Measurements from ENCODE around the gene ERMN. TPM values are rescaled to one million over a fixed set of nuclear protein-coding genes. Genes with fewer than 3 reads are reported as not detected.

ERMN gene
- total and polyA plus RNA-seq, 4 donors = 0.51 to 1.6 (median 0.62) TPM

GRCh38 chr2:157324331-157324843 is 1.2 kb downstream of the ERMN start:
- no peak overlapping the region for H3K27ac ChIP-seq (ENCODE audit: low read depth in 1 of 2, low read length in 1 of 2)
- no peak for DNase-seq
- no peaks in the 10 kb centered on the region for H3K36me3 ChIP-seq (ENCODE audit: control insufficient read depth in 4 of 4, insufficient read depth in 4 of 4, low read length in 4 of 4)
- H3K9me3 ChIP-seq (ENCODE audit: control insufficient read depth in 4 of 4, insufficient read depth in 3 of 4, low read length in 3 of 4) = no peaks in the 10 kb centered on the region
- peaks cover 0 to 3% (median 0%) of the 10 kb centered on the region in 3 donors for H3K27me3 ChIP-seq (ENCODE audit: control insufficient read depth in 3 of 3, insufficient read depth in 3 of 3, low read length in 2 of 3)
- H3K9ac ChIP-seq (ENCODE audit: insufficient read depth in 1 of 2, low read length in 2 of 2) = no peak overlapping the region
- peaks cover 0 to 11% (median under 1%) of the 10 kb centered on the region in 5 donors for H3K4me1 ChIP-seq (ENCODE audit: control insufficient read depth in 5 of 5, insufficient read depth in 5 of 5, low read length in 5 of 5)
- ATAC-seq (ENCODE audit: insufficient read depth, low FRiP score) = no peak
- WGBS, 2 donors = 77 to 87% methylated on average over 2 of the region's 2 CpGs
- H3K4me3 ChIP-seq = no peak overlapping the region
- TF ChIP-seq CTCF (IDR thresholded peaks at IDR 0.05; ENCODE audit: control extremely low read depth, extremely low read depth) = no peak

DNA sequence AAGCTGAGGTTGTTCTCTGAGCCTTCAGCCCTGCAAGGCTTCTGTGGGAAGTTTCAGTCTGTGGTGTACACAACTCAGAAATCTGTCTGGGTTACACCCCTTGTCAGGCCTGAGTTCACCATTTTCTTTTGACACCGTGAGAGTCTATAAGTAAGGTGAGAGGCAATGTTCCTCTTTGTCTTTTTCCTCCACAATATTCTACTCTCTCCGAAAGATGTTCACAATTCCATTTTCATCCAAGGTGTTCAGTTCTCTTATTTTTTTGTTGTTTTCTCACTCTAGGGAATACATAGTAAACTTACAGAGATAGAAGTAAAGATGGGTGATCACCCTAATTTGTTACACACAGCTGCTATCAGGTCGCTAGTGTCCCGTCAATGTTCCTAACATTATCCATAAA is 3.2 kb downstream of the ERMN start:
- WGBS, 2 donors = 86 to 90% methylated on average over 4 of the region's 4 CpGs
- Histone ChIP-seq H3K27ac (ENCODE audit: low read depth in 1 of 2, low read length in 1 of 2) (no peak overlapping the region), H3K36me3 (ENCODE audit: control insufficient read depth in 4 of 4, insufficient read depth in 4 of 4, low read length in 4 of 4) (no peaks in the 10 kb centered on the region), H3K27me3 (ENCODE audit: control insufficient read depth in 3 of 3, insufficient read depth in 3 of 3, low read length in 2 of 3) (peaks cover 0 to 3% (median 0%) of the 10 kb centered on the region in 3 donors), H3K4me1 (ENCODE audit: control insufficient read depth in 5 of 5, insufficient read depth in 5 of 5, low read length in 5 of 5) (peaks cover 0 to 4% (median 0%) of the 10 kb centered on the region in 5 donors), H3K9me3 (ENCODE audit: control insufficient read depth in 4 of 4, insufficient read depth in 3 of 4, low read length in 3 of 4) (no peaks in the 10 kb centered on the region), H3K4me3 (no peak overlapping the region), H3K9ac (ENCODE audit: insufficient read depth in 1 of 2, low read length in 2 of 2) (no peak overlapping the region)
- ATAC-seq (ENCODE audit: insufficient read depth, low FRiP score) (no peak), DNase-seq (no peak)
- TF ChIP-seq CTCF (IDR thresholded peaks at IDR 0.05; ENCODE audit: control extremely low read depth, extremely low read depth) = no peak

GRCh38 chr2:157321466-157321865 is 4.2 kb downstream of the ERMN start:
- TF ChIP-seq CTCF (IDR thresholded peaks at IDR 0.05; ENCODE audit: control extremely low read depth, extremely low read depth) = no peak
- ATAC-seq (ENCODE audit: insufficient read depth, low FRiP score) = no peak

DNA sequence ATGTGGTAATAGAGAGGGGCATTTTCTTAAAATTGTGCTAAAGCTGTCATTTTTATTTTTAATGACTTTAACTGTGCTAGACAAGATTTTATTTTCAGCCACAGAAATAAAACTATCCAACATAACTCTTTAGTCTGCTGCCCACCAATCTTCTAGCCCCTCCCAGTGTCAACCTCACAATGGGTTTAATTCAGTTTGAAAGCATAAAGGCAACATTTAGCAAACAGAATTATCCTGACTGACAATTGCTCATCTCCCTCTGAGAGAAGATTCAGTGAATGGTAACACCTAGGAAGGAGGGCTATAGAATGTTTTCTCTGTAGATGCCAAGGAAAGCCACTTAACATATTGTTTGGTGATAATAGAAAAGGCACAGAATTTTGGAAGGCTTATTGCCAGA is 5.2 kb downstream of the ERMN start:
- no peak for TF ChIP-seq CTCF (IDR thresholded peaks at IDR 0.05; ENCODE audit: control extremely low read depth, extremely low read depth)
- ATAC-seq (ENCODE audit: insufficient read depth, low FRiP score) (no peak), DNase-seq (no peak)
- Histone ChIP-seq H3K27me3 (ENCODE audit: control insufficient read depth in 3 of 3, insufficient read depth in 3 of 3, low read length in 2 of 3) (peaks cover 0 to 3% (median 0%) of the 10 kb centered on the region in 3 donors), H3K9me3 (ENCODE audit: control insufficient read depth in 4 of 4, insufficient read depth in 3 of 4, low read length in 3 of 4) (no peaks in the 10 kb centered on the region), H3K9ac (ENCODE audit: insufficient read depth in 1 of 2, low read length in 2 of 2) (no peak overlapping the region), H3K36me3 (ENCODE audit: control insufficient read depth in 4 of 4, insufficient read depth in 4 of 4, low read length in 4 of 4) (no peaks in the 10 kb centered on the region), H3K4me1 (ENCODE audit: control insufficient read depth in 5 of 5, insufficient read depth in 5 of 5, low read length in 5 of 5) (no peaks in the 10 kb centered on the region), H3K4me3 (no peak overlapping the region), H3K27ac (ENCODE audit: low read depth in 1 of 2, low read length in 1 of 2) (no peak overlapping the region)

More at GRCh38 chr2:157321466-157321865, 4.2 kb downstream of the ERMN start:
- no peak overlapping the region for H3K9ac ChIP-seq (ENCODE audit: insufficient read depth in 1 of 2, low read length in 2 of 2)
- H3K27me3 ChIP-seq (ENCODE audit: control insufficient read depth in 3 of 3, insufficient read depth in 3 of 3, low read length in 2 of 3) = peaks cover 0 to 3% (median 0%) of the 10 kb centered on the region in 3 donors
- no peaks in the 10 kb centered on the region for H3K9me3 ChIP-seq (ENCODE audit: control insufficient read depth in 4 of 4, insufficient read depth in 3 of 4, low read length in 3 of 4)
- H3K36me3 ChIP-seq (ENCODE audit: control insufficient read depth in 4 of 4, insufficient read depth in 4 of 4, low read length in 4 of 4) = no peaks in the 10 kb centered on the region
- no peak for DNase-seq
- WGBS, 2 donors = 35 to 54% methylated on average over 2 of the region's 2 CpGs
- H3K4me3 ChIP-seq = no peak overlapping the region
- no peak overlapping the region for H3K27ac ChIP-seq (ENCODE audit: low read depth in 1 of 2, low read length in 1 of 2)
- no peaks in the 10 kb centered on the region for H3K4me1 ChIP-seq (ENCODE audit: control insufficient read depth in 5 of 5, insufficient read depth in 5 of 5, low read length in 5 of 5)

Measured in lung (tissue), 12 donors.